Stimulated activated CD4-positive, alpha-beta T cell treated with anti-CD3 and anti-CD28 coated beads, Interleukin-1b, Interleukin-23, amount 100 ng/mL, for 24 hours (primary cell): ENCODE data around the gene DOCK8.

Experiments used
- DNase-seq, 4 experiments: peaks; one replicate each; pipeline ENCODE4 v3.0.0-alpha.2; 2020; ENCODE audit warnings: low read depth in 4 of 4, low spot score in 1 of 4

The DOCK8 gene

GRCh38 chr9:306907-307306, 92.2 kb downstream of the DOCK8 start:
- DNase-seq, result peak in 1 of 4 experiments; percentile 7

GRCh38 chr9:311841-312240, 97.2 kb downstream of the DOCK8 start:
- DNase-seq, result no peak

- no peak for DNase-seq
These were observed 98.1 kb downstream of the DOCK8 start for GRCh38 chr9:312596-313320.

GRCh38 chr9:316382-316965, 101.8 kb downstream of the DOCK8 start:
- no peak for DNase-seq

GRCh38 chr9:318646-319045, 104.0 kb downstream of the DOCK8 start:
- no peak for DNase-seq

GRCh38 chr9:324971-325370, 110.3 kb downstream of the DOCK8 start:
- no peak for DNase-seq

- DNase-seq, result no peak
These were observed 112.0 kb downstream of the DOCK8 start for GRCh38 chr9:326667-327066.

GRCh38 chr9:328453-328852, 113.8 kb downstream of the DOCK8 start:
- DNase-seq, result no peak

- DNase-seq, result no peak
These were observed 116.5 kb downstream of the DOCK8 start for GRCh38 chr9:331197-331596.

- no peak for DNase-seq
These were observed 120.7 kb downstream of the DOCK8 start for GRCh38 chr9:335373-335772.

GRCh38 chr9:336039-336438, 121.4 kb downstream of the DOCK8 start:
- no peak for DNase-seq

GRCh38 chr9:338602-339001, 123.9 kb downstream of the DOCK8 start:
- no peak for DNase-seq

GRCh38 chr9:341634-342421, 127.2 kb downstream of the DOCK8 start:
- no peak for DNase-seq

GRCh38 chr9:343773-344172, 129.1 kb downstream of the DOCK8 start:
- no peak for DNase-seq

GRCh38 chr9:346111-346571, 131.5 kb downstream of the DOCK8 start:
- DNase-seq, result no peak

- DNase-seq, result no peak
These were observed 133.1 kb downstream of the DOCK8 start for GRCh38 chr9:347667-348292.

GRCh38 chr9:350384-350783, 135.7 kb downstream of the DOCK8 start:
- DNase-seq, result no peak

GRCh38 chr9:351916-352315, 137.3 kb downstream of the DOCK8 start:
- DNase-seq, result no peak

GRCh38 chr9:353077-353476, 138.4 kb downstream of the DOCK8 start:
- no peak for DNase-seq

- no peak for DNase-seq
These were observed 139.8 kb downstream of the DOCK8 start for GRCh38 chr9:354453-354852.

- no peak for DNase-seq
These were observed 142.9 kb downstream of the DOCK8 start for GRCh38 chr9:357560-357959.
